Skeletal muscle satellite cell (primary cell): ENCODE results near the gene TSPEAR.

Experiments
- H3K27me3 ChIP-seq: 2 replicates; pipeline ENCODE4 v1.7.0; 2013; ENCODE audit warnings: low read length; ENCODE audit not compliant: control insufficient read depth, insufficient read depth
- H3K36me3 ChIP-seq: 2 replicates; pipeline ENCODE4 v1.7.0; 2013; ENCODE audit warnings: mild to moderate bottlenecking, control low read depth, low read length; ENCODE audit not compliant: insufficient read depth
- H3K4me1 ChIP-seq: 2 replicates; pipeline ENCODE4 v1.7.0; 2013; ENCODE audit warnings: low read length; ENCODE audit not compliant: control insufficient read depth, insufficient read depth
- H3K4me2 ChIP-seq: 2 replicates; pipeline ENCODE4 v1.7.0; 2013; ENCODE audit warnings: mild to moderate bottlenecking, low read length
- H3K4me3 ChIP-seq: 2 replicates; pipeline ENCODE4 v1.7.0; 2013; ENCODE audit warnings: low read length
- H3K9ac ChIP-seq: 2 replicates; pipeline ENCODE4 v1.7.0; 2013; ENCODE audit warnings: mild to moderate bottlenecking, low read depth, low read length, moderate library complexity
- H3K9me3 ChIP-seq: replicated peaks from 2 replicates; pipeline ENCODE4 v1.7.0; 2013; ENCODE audit warnings: mild to moderate bottlenecking, control low read depth, low read length

TSPEAR gene

GRCh38 chr21:44548381-44548780, 163.0 kb downstream of the TSPEAR start:
- Histone ChIP-seq H3K9ac (no peak overlapping the region), H3K4me2 (no peak overlapping the region), H3K9me3 (no peaks in the 10 kb centered on the region), H3K4me1 (no peaks in the 10 kb centered on the region), H3K27me3 (peaks cover 44% of the 10 kb centered on the region), H3K36me3 (no peaks in the 10 kb centered on the region), H3K4me3 (no peak overlapping the region)

GRCh38 chr21:44547656-44548331, 163.6 kb downstream of the TSPEAR start:
- no peaks in the 10 kb centered on the region for H3K4me1 ChIP-seq
- H3K9me3 ChIP-seq, result no peaks in the 10 kb centered on the region
- no peak overlapping the region for H3K9ac ChIP-seq
- H3K4me3 ChIP-seq, result no peak overlapping the region
- peaks cover 42% of the 10 kb centered on the region for H3K27me3 ChIP-seq
- H3K4me2 ChIP-seq, result no peak overlapping the region
- H3K36me3 ChIP-seq, result no peaks in the 10 kb centered on the region

GRCh38 chr21:44544566-44544965, 166.8 kb downstream of the TSPEAR start:
- Histone ChIP-seq H3K4me3 (no peak overlapping the region), H3K4me2 (no peak overlapping the region), H3K27me3 (peaks cover 31% of the 10 kb centered on the region), H3K9me3 (no peaks in the 10 kb centered on the region), H3K36me3 (no peaks in the 10 kb centered on the region), H3K4me1 (no peaks in the 10 kb centered on the region), H3K9ac (no peak overlapping the region)

GRCh38 chr21:44542716-44543115, 168.7 kb downstream of the TSPEAR start:
- H3K36me3 ChIP-seq, result no peaks in the 10 kb centered on the region
- no peak overlapping the region for H3K4me2 ChIP-seq
- peaks cover 25% of the 10 kb centered on the region for H3K27me3 ChIP-seq
- no peak overlapping the region for H3K9ac ChIP-seq
- H3K4me1 ChIP-seq, result no peaks in the 10 kb centered on the region
- H3K4me3 ChIP-seq, result no peak overlapping the region
- no peaks in the 10 kb centered on the region for H3K9me3 ChIP-seq

GRCh38 chr21:44540741-44541288, 170.6 kb downstream of the TSPEAR start:
- Histone ChIP-seq H3K27me3 (peaks cover 33% of the 10 kb centered on the region), H3K9me3 (no peaks in the 10 kb centered on the region), H3K4me2 (no peak overlapping the region), H3K4me3 (no peak overlapping the region), H3K36me3 (no peaks in the 10 kb centered on the region), H3K4me1 (no peaks in the 10 kb centered on the region), H3K9ac (no peak overlapping the region)

GRCh38 chr21:44539991-44540666, 171.2 kb downstream of the TSPEAR start, which contains the start of gene KRTAP10-1:
TSS of gene KRTAP10-1 (minus strand) at chr21:44540195. CDS start at chr21:44540150, 45 bp downstream.
- Histone ChIP-seq H3K4me2 (no peak within 1 kb of the TSS), H3K4me1 (no peaks in the 10 kb centered on the region), H3K9me3 (no peaks in the 10 kb centered on the region), H3K27me3 (peaks cover 34% of the 10 kb centered on the region), H3K36me3 (no peaks in the 10 kb centered on the region), H3K4me3 (no peak within 1 kb of the TSS), H3K9ac (no peak within 1 kb of the TSS)

GRCh38 chr21:44539046-44539445, 172.3 kb downstream of the TSPEAR start:
- no peaks in the 10 kb centered on the region for H3K4me1 ChIP-seq
- H3K9ac ChIP-seq, result no peak overlapping the region
- H3K9me3 ChIP-seq, result no peaks in the 10 kb centered on the region
- H3K27me3 ChIP-seq, result peaks cover 34% of the 10 kb centered on the region
- no peaks in the 10 kb centered on the region for H3K36me3 ChIP-seq
- no peak overlapping the region for H3K4me2 ChIP-seq
- H3K4me3 ChIP-seq, result no peak overlapping the region

- peaks cover 34% of the 10 kb centered on the region for H3K27me3 ChIP-seq
- no peaks in the 10 kb centered on the region for H3K9me3 ChIP-seq
- H3K4me1 ChIP-seq, result no peaks in the 10 kb centered on the region
- no peak overlapping the region for H3K9ac ChIP-seq
- H3K4me2 ChIP-seq, result no peak overlapping the region
- H3K4me3 ChIP-seq, result no peak overlapping the region
- H3K36me3 ChIP-seq, result no peaks in the 10 kb centered on the region
Observed at GRCh38 chr21:44537930-44538911, 173.2 kb downstream of the TSPEAR start.

GRCh38 chr21:44535963-44536362, 175.4 kb downstream of the TSPEAR start:
- no peaks in the 10 kb centered on the region for H3K36me3 ChIP-seq
- no peaks in the 10 kb centered on the region for H3K4me1 ChIP-seq
- H3K4me2 ChIP-seq, result no peak overlapping the region
- H3K4me3 ChIP-seq, result no peak overlapping the region
- H3K9ac ChIP-seq, result no peak overlapping the region
- H3K27me3 ChIP-seq, result peaks cover 30% of the 10 kb centered on the region
- H3K9me3 ChIP-seq, result no peaks in the 10 kb centered on the region

- H3K27me3 ChIP-seq, result peaks cover 25% of the 10 kb centered on the region
- no peaks in the 10 kb centered on the region for H3K4me1 ChIP-seq
- no peak overlapping the region for H3K4me3 ChIP-seq
- H3K4me2 ChIP-seq, result no peak overlapping the region
- no peaks in the 10 kb centered on the region for H3K9me3 ChIP-seq
- no peak overlapping the region for H3K9ac ChIP-seq
- H3K36me3 ChIP-seq, result no peaks in the 10 kb centered on the region
Observed at GRCh38 chr21:44534688-44535087, 176.7 kb downstream of the TSPEAR start.
